ENCODE results near the gene VPS9D1. TPM values are rescaled to one million over a fixed set of nuclear protein-coding genes. Genes with fewer than 3 reads are reported as not detected.

Gene VPS9D1
- total RNA-seq, 1 donor from 2014 or later, result 15.6 TPM

- ATAC-seq (no peak), DNase-seq (no peak)
- peaks cover 76% of the 10 kb centered on the region for H3K36me3 ChIP-seq
- H3K27me3 ChIP-seq (ENCODE audit: low read depth), result no peaks in the 10 kb centered on the region
- H3K4me1 ChIP-seq, result no peaks in the 10 kb centered on the region
- no peak overlapping the region for H3K4me3 ChIP-seq
- intact Hi-C loops (cut with DNase I), result no loop called here
- no peaks in the 10 kb centered on the region for H3K9me3 ChIP-seq
- TF ChIP-seq CTCF (IDR thresholded peaks at IDR 0.05), result no peak
- no peak overlapping the region for H3K27ac ChIP-seq
These were observed 18.0 kb upstream of the VPS9D1 start for GRCh38 chr16:89738538-89739317.

- no peak for ATAC-seq
- no peaks in the 10 kb centered on the region for H3K4me1 ChIP-seq
- H3K27me3 ChIP-seq (ENCODE audit: low read depth), result no peaks in the 10 kb centered on the region
- DNase-seq, result no peak
- no peak for TF ChIP-seq CTCF (IDR thresholded peaks at IDR 0.05)
- H3K27ac ChIP-seq, result no peak overlapping the region
- no peaks in the 10 kb centered on the region for H3K9me3 ChIP-seq
- peaks cover 84% of the 10 kb centered on the region for H3K36me3 ChIP-seq
- no peak overlapping the region for H3K4me3 ChIP-seq
- intact Hi-C loops (cut with DNase I), result no loop called here
These were observed 17.3 kb upstream of the VPS9D1 start for GRCh38 chr16:89738072-89738377.

- no peaks in the 10 kb centered on the region for H3K27me3 ChIP-seq (ENCODE audit: low read depth)
- no peaks in the 10 kb centered on the region for H3K9me3 ChIP-seq
- ATAC-seq (no peak), DNase-seq (no peak)
- no peak overlapping the region for H3K4me3 ChIP-seq
- intact Hi-C loops (cut with DNase I), result no loop called here
- no peak overlapping the region for H3K27ac ChIP-seq
- no peaks in the 10 kb centered on the region for H3K4me1 ChIP-seq
- H3K36me3 ChIP-seq, result peaks cover 85% of the 10 kb centered on the region
- TF ChIP-seq CTCF (IDR thresholded peaks at IDR 0.05), result no peak
These were observed 16.8 kb upstream of the VPS9D1 start for GRCh38 chr16:89737341-89738071.

- TF ChIP-seq CTCF (IDR thresholded peaks at IDR 0.05), result no peak
- H3K9me3 ChIP-seq, result no peaks in the 10 kb centered on the region
- intact Hi-C loops (cut with DNase I), result no loop called here
- DNase-seq (no peak), ATAC-seq (no peak)
- H3K36me3 ChIP-seq, result peaks cover 94% of the 10 kb centered on the region
- no peaks in the 10 kb centered on the region for H3K27me3 ChIP-seq (ENCODE audit: low read depth)
- H3K27ac ChIP-seq, result no peak overlapping the region
- H3K4me3 ChIP-seq, result no peak overlapping the region
- no peaks in the 10 kb centered on the region for H3K4me1 ChIP-seq
These were observed 15.9 kb upstream of the VPS9D1 start for GRCh38 chr16:89736554-89736953.

GRCh38 chr16:89733792-89734191 lies 13.1 kb upstream of the VPS9D1 start:
- intact Hi-C loops (cut with DNase I), result no loop called here

More at GRCh38 chr16:89733792-89734191, 13.1 kb upstream of the VPS9D1 start:
- TF ChIP-seq CTCF (IDR thresholded peaks at IDR 0.05), result no peak
- Histone ChIP-seq H3K4me1 (no peaks in the 10 kb centered on the region), H3K4me3 (no peak overlapping the region), H3K36me3 (peaks cover 96% of the 10 kb centered on the region), H3K9me3 (no peaks in the 10 kb centered on the region), H3K27ac (no peak overlapping the region), H3K27me3 (ENCODE audit: low read depth) (no peaks in the 10 kb centered on the region)
- ATAC-seq (no peak), DNase-seq (no peak)

All from lower lobe of right lung (tissue), 2 donors.